GM19025 (cell line): ENCODE results near the gene TLN1.

ENCODE experiments used
- ATAC-seq: cut with Tn5 transposase; IDR thresholded peaks from one replicate; pipeline ENCODE4 v1.9.1; 2021; ENCODE audit warnings: mild to moderate bottlenecking, low read depth, moderate library complexity; ENCODE audit not compliant: unreplicated experiment

TLN1 gene

GRCh38 chr9:35732800-35733541 is 976 bp upstream of the TLN1 start:
- no peak for ATAC-seq

- ATAC-seq: no peak
Observed at GRCh38 chr9:35731415-35732184, 395 bp downstream of the TLN1 start.

- ATAC-seq: no peak
Observed at GRCh38 chr9:35730486-35730854, 1.5 kb downstream of the TLN1 start.

- ATAC-seq: no peak
Observed at GRCh38 chr9:35729700-35730485, 2.1 kb downstream of the TLN1 start.

- ATAC-seq: no peak
Observed at GRCh38 chr9:35729101-35729500, 2.9 kb downstream of the TLN1 start.

- ATAC-seq: no peak
Observed at GRCh38 chr9:35728041-35728971, 3.7 kb downstream of the TLN1 start.

GRCh38 chr9:35727676-35728040 is 4.3 kb downstream of the TLN1 start:
- ATAC-seq: no peak

GRCh38 chr9:35726931-35727330 is 5.1 kb downstream of the TLN1 start:
- ATAC-seq: no peak

GRCh38 chr9:35725362-35725761 is 6.6 kb downstream of the TLN1 start:
- ATAC-seq: no peak

GRCh38 chr9:35723908-35724307 is 8.1 kb downstream of the TLN1 start:
- ATAC-seq: no peak

GRCh38 chr9:35723426-35723825 is 8.6 kb downstream of the TLN1 start:
- ATAC-seq: no peak

GRCh38 chr9:35719546-35719945 is 12.4 kb downstream of the TLN1 start:
- no peak for ATAC-seq

- ATAC-seq: no peak
Observed at GRCh38 chr9:35718721-35719511, 13.1 kb downstream of the TLN1 start.

GRCh38 chr9:35717132-35717870 is 14.7 kb downstream of the TLN1 start:
- no peak for ATAC-seq

- no peak for ATAC-seq
Observed at GRCh38 chr9:35716230-35716629, 15.8 kb downstream of the TLN1 start.

- ATAC-seq: no peak
Observed at GRCh38 chr9:35714579-35715252, 17.3 kb downstream of the TLN1 start.

GRCh38 chr9:35714123-35714522 is 17.9 kb downstream of the TLN1 start:
- no peak for ATAC-seq

GRCh38 chr9:35713578-35713977 is 18.4 kb downstream of the TLN1 start:
- ATAC-seq: no peak
